DMS153 (cell line): ENCODE measurements around the gene FAM78B.

Experiments used
- DNase-seq: peaks from one replicate; lab custom pipeline; 2025; lab: John Stamatoyannopoulos, UW

FAM78B gene

GRCh38 chr1:166119471-166119965, 47.3 kb downstream of the FAM78B start:
- no peak for DNase-seq

- no peak for DNase-seq
These were observed 49.0 kb downstream of the FAM78B start for GRCh38 chr1:166117776-166118175.

- no peak for DNase-seq
These were observed 50.8 kb downstream of the FAM78B start for GRCh38 chr1:166116026-166116425.

- no peak for DNase-seq
These were observed 52.4 kb downstream of the FAM78B start for GRCh38 chr1:166114419-166114818.

GRCh38 chr1:166113630-166114029, 53.2 kb downstream of the FAM78B start:
- DNase-seq: no peak

DNA sequence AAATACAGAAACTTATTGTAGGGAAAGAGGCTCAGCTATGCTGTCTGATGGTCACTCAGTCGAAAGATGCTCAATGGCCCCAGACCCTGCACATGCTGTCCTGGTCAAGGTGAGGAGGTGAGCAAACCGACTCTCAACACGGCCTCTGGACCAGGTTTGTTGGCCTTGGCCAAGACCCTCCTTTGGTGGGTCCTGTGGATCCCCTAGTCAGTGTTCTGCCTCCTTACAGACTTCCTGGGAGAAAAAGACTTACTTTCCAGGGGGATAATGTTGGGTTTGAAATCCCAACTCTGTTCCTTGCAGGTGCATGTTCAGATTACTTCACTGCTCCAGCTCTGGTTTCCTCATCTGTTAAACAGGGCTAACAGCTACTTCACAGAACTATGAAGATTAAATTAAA, 53.8 kb downstream of the FAM78B start:
- DNase-seq: no peak

DNA sequence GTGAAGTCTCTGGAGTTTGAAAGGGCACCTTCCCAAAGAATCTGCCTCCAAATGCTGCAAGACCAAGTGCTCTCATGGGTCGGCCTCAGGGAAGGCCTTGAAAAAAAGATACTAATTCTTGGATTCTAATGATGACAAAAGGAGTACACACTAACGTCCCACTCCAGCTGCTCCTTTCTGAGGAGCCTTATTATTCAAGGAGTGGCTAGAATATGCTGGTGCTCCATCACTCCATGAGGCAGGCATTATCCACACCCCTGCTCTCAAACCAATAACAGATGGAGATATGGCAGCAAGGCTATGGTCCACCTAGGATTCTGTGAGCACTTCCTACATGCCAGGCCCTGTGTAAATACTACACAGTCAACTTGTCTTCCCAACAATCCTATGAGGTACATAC, 54.4 kb downstream of the FAM78B start:
- no peak for DNase-seq

GRCh38 chr1:166111430-166111829, 55.4 kb downstream of the FAM78B start:
- DNase-seq: no peak

DNA sequence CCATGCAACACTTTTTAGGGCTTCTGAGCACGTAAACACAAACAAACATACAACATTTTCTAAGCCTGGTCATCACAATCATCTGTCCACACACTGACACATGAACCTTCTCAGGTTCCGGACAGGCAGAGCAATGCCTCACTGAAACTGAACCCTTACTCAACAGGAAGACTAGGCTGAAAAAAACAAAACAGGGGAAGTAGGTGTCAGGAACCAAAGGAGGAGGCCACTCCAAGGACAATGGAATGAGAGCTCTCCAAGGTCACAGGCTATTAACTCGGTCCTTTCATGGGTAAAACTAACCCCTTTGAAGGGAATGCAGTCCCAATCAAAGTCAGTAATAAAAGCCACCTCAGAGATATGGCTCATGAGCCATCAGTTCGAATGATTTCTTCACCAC, 76.6 kb downstream of the FAM78B start:
- DNase-seq: no peak

- no peak for DNase-seq
These were observed 77.0 kb downstream of the FAM78B start for GRCh38 chr1:166089804-166090203.

- DNase-seq: no peak
These were observed 78.2 kb downstream of the FAM78B start for GRCh38 chr1:166088572-166088955.

DNA sequence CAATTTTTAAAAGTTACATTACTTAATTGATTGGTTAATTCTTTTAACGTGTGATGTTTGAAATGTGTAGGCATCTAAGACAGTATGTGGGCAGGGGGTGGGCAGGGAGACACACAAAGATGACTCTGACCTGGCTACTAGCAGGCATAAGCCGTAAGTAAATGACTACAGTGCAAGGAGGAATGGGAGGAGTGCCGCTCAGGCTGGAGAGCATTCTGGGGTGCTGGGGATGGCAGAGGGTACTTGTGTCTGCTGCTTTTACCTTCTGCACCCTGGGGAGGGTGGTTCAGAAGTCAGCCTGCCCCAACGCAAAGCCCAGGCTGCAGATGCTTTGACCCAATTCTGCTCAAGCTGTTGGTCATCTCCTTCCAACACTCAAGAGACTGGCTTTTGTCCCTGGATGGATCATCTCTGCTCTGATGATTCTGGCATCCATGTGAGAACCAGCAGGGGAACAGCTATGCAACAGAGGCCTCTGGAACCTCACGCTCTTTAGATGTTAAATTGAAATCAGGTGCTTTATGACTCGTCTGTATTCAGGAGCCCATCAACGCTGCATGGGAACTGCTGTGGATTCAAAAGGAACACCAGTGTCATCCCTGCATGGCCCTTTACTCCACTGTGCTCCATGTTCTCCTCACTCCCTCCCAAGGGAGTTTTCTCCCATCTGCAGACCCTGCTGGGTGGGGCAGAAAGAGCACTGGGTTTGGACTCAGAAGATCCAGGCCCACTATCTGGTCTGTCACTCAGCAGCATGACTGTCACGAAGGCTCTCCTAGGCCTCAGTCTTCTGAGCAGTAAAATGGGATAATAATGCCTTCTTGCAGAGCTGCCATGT, 78.8 kb downstream of the FAM78B start:
- DNase-seq: no peak

DNA sequence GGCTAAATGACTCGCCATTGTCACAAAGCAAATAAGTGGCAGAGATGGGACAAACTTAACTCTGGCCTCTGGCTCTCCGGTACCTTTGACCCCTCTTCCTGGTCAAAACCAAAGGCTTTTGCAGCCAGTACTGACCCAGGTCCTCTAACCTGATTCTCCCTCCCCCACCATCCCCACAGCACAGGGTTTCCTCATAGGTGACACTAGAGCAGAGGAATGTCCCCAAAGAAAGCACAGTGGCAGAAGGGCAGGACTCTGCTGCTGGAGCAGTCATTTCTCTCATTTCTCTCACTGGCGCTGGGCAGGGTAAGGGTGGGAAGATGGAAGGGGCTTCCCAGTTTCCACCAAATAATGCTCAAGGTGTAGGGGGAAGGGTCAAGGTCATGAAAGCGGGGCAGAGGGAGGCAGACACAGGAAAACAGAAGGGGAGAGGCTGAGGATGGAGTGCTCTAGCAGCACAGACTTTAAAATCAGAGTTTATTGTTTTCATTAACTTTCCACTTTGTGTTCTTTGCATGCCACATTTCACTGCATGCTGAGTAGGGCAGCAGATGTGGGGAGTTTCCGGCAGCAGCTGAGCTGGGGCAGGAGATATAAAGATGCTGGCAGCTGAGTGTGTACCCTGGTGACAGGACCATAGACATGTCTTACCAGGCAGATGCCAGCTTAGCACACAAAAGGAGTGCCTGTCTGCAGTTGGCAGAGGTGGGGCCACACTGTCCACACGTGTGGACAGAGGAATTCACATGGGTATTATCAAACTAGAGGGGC, 80.5 kb downstream of the FAM78B start:
- DNase-seq: no peak

- no peak for DNase-seq
These were observed 82.2 kb downstream of the FAM78B start for GRCh38 chr1:166084613-166085012.

DNA sequence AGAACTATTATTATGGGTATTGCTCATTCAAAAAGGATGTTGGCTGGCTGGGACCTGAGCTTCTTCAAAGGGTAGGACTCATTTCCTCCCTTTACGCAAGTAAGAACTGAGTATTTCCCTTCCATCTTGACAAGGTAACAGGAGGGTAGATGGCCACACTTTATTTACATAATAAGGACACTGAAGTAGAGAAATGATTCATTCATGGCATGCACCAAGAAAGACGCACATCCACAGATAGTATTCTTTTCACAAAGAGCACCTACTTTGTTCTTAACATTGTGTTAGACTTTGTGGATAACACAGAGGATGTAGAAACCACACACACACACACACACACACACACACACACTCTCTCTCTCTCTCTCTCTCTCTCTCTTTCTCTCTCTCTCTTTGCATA, 82.9 kb downstream of the FAM78B start:
- no peak for DNase-seq

GRCh38 chr1:166082601-166083000, 84.2 kb downstream of the FAM78B start:
- DNase-seq: no peak

- DNase-seq: no peak
These were observed 85.6 kb downstream of the FAM78B start for GRCh38 chr1:166080967-166081870.

DNA sequence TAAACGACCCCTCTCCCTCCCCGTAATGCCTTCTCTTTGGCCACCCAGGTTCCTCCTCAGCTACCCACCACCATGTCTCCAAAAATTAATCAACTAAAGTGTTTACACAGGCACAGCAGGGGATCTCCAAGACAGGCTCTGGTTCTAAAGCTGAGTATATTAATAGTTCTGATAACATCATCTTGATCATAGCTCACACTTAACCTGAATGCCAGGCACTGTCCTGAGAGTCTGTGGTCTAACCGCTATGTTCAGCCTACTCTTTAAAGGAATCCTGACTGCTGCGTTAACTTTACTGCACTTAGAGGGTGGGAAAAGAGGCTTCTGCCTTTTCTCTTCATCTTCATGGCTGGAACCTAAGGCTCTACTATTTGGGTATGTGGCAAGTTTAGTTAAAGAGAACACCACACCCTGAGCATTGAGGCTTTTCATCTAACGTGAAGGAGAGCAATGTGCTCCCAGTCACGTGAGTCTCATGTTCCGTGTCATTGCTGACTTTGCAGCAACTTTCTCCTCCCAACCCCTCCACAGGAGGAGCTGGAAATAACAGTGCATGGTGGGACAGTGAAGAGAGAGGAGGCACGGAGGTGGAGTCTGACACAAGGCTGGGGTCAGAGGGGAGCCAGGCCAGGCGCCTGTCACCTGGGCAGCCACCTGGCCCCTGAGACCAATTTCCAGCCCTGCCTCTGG, 86.4 kb downstream of the FAM78B start:
- DNase-seq: no peak

- no peak for DNase-seq
These were observed 87.5 kb downstream of the FAM78B start for GRCh38 chr1:166079276-166079675.

DNA sequence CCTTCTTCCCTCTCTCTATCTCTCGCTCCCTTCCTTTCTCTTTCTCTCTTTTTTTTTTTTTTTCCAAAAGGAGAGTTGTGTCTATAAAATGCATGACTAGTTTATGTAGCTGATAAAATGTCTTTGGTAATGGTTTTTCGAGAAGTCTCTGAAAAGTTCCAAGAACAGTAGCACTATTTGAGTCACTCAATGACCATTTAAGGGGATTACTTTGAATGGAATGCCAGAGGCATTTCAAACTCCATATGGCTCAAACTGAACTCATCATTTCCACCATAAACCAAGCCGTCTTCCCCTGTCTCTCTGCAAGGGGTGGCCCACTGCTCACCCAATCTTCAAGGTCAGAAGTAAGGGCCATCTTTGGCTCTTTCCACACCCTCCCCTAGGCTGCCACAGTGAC, 93.3 kb downstream of the FAM78B start:
- DNase-seq: no peak

DNA sequence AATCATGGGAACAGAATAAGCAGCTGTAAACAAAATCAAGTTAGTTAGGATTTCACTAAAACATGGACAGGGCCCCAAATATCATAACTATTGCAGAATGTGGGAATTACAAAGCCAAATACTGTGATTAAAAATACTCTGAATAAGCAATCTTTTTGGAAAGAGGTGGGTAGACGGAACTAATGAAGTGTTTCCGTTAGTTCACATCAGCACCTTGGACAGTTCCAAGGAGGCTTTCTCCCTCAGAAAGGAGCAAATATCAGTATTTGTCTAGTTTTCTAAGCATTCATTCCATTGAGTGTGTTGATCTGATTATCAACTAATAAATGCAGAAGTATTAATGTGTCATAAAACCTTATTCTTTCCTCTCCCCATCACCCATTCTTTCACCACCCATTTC, 97.4 kb downstream of the FAM78B start:
- no peak for DNase-seq

DNA sequence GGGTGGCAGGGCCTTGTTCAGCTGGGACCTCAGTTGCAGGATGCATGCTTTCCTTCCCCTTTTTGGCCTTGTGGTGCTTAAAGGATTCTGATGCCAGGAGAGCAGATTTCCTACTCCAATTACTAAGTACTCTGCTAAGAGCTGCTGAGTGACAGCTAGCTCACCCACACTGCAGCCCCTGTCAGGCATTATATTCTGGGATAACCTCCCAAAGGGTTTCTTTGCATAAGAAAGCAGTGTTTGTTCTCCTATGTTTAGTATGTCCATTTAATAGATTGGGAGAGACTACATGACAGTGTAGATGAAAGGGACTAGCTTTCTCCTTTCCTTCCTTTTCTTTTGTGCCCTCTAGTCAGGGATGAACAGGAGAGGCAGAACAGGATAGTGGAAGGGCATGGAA, 100.7 kb downstream of the FAM78B start:
- DNase-seq: no peak
